Esophagus squamous epithelium (tissue), 4 donors: Measurements from ENCODE around the gene GPC6.

Experiments used
- POLR2A ChIP-seq, 4 donors: fragments of 450-650 bp; IDR thresholded peaks; one replicate each; pipeline ENCODE4 v1.6.1; 2017; ENCODE audit warnings: antibody characterized with exemption in 4 of 4, mild to moderate bottlenecking in 4 of 4, moderate library complexity in 3 of 4
- TF ChIP-seq, protein P1 (sequence below), 6 experiments: fragments of 450-650 bp in 4 of 6; fragments of 200-600 bp in 2 of 6; sonication (generic) in 2 of 6; IDR thresholded peaks; one replicate each; pipeline ENCODE4 v1.5.1; 2016 to 2019; ENCODE audit warnings: antibody characterized with exemption in 6 of 6, mild to moderate bottlenecking in 4 of 6, moderate library complexity in 4 of 6

DNA sequence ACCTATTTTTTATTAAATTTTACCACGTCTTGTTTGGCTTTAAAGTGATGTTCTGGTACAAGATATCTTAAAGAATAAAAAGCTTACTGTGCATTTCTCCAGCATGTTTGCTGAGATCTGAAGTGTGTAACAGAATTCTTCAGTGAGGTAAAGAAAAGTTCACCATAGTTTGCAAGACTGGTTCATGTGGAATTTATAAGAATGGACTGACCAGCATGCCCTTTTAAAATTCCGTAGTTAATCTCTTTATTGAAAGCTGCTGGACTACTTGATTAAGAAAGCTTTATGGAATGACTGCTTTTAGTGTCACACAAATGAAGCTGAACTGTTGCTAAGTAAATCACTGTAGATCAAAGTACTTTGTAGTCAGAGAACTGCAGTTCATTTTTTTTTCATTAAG is 119.2 kb downstream of the GPC6 start:
- TF ChIP-seq, protein P1, sequence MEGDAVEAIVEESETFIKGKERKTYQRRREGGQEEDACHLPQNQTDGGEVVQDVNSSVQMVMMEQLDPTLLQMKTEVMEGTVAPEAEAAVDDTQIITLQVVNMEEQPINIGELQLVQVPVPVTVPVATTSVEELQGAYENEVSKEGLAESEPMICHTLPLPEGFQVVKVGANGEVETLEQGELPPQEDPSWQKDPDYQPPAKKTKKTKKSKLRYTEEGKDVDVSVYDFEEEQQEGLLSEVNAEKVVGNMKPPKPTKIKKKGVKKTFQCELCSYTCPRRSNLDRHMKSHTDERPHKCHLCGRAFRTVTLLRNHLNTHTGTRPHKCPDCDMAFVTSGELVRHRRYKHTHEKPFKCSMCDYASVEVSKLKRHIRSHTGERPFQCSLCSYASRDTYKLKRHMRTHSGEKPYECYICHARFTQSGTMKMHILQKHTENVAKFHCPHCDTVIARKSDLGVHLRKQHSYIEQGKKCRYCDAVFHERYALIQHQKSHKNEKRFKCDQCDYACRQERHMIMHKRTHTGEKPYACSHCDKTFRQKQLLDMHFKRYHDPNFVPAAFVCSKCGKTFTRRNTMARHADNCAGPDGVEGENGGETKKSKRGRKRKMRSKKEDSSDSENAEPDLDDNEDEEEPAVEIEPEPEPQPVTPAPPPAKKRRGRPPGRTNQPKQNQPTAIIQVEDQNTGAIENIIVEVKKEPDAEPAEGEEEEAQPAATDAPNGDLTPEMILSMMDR (IDR thresholded peaks at IDR 0.05): no peak
- TF ChIP-seq POLR2A (IDR thresholded peaks at IDR 0.05): no peak
